Suprapubic skin (tissue), 4 donors: ENCODE data around the gene NUCB1.

ENCODE experiments used
- POLR2A ChIP-seq, 2 donors: fragments of 450-650 bp; IDR thresholded peaks; one replicate each; pipeline ENCODE4 v1.6.1; 2017; ENCODE audit warnings: antibody characterized with exemption in 2 of 2, mild to moderate bottlenecking in 2 of 2, moderate library complexity in 2 of 2
- POLR2AphosphoS5 ChIP-seq, 3 donors: sonication (generic); formaldehyde crosslinking; IDR thresholded peaks; one replicate each; pipeline ENCODE4 v1.6.1; 2017; ENCODE audit warnings: antibody characterized with exemption in 3 of 3
- TF ChIP-seq, protein P1 (sequence below), 2 donors: fragments of 200-600 bp in 1 of 2; fragments of 450-650 bp in 1 of 2; sonication (generic) in 1 of 2; IDR thresholded peaks; one replicate each; pipeline ENCODE4 v1.5.1; 2016 to 2019; ENCODE audit warnings: antibody characterized with exemption in 2 of 2, mild to moderate bottlenecking in 1 of 2, moderate library complexity in 1 of 2

DNA sequence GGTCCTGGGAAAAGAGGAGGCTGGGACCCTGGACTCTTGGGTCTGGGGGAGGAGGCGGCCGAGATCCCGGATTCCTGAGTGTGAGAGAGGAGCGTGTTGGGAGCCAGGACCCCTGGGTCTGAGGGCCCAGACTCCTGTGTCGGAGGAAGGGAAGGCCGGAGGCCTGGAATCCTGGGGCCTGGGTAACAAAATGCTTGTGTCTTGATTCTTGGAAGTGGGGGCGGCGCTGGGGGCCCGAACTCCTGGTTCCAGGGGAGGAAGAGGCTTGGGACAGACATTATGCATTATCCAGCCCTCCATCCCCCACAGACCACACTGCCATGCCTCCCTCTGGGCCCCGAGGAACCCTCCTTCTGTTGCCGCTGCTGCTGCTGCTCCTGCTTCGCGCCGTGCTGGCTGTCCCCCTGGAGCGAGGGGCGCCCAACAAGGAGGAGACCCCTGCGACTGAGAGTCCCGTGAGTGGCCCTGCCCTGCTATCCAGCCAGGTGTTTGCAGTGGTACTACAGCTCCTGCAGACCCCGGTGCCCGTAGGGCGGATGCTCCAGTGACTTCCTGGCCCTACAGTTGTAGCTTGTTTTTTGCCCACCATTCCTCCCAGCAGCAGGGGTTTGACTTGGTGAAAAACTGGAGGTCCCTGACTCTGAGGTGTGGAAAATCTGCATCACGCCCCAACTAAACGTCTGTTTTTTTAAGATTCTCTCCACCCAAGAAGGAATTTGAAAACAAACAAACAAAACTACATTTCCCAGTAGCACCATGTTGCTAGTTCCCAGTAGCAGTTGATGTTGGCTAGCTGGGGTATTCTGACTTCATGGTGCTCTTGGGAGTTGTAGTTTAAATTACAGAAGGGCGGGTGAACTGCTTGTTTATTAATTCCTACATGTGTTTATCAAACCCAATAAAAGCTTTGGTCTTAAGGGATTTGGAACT is 630 bp downstream of the NUCB1 start:
- TF ChIP-seq POLR2A (IDR thresholded peaks at IDR 0.05) = no peak
- TF ChIP-seq, protein P1, sequence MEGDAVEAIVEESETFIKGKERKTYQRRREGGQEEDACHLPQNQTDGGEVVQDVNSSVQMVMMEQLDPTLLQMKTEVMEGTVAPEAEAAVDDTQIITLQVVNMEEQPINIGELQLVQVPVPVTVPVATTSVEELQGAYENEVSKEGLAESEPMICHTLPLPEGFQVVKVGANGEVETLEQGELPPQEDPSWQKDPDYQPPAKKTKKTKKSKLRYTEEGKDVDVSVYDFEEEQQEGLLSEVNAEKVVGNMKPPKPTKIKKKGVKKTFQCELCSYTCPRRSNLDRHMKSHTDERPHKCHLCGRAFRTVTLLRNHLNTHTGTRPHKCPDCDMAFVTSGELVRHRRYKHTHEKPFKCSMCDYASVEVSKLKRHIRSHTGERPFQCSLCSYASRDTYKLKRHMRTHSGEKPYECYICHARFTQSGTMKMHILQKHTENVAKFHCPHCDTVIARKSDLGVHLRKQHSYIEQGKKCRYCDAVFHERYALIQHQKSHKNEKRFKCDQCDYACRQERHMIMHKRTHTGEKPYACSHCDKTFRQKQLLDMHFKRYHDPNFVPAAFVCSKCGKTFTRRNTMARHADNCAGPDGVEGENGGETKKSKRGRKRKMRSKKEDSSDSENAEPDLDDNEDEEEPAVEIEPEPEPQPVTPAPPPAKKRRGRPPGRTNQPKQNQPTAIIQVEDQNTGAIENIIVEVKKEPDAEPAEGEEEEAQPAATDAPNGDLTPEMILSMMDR (IDR thresholded peaks at IDR 0.05) = no peak
- no peak for TF ChIP-seq POLR2AphosphoS5 (IDR thresholded peaks at IDR 0.05)
